GM19351 (cell line): ENCODE measurements around the gene SLK.

Experiments
- ATAC-seq: cut with Tn5 transposase; IDR thresholded peaks from one replicate; pipeline ENCODE4 v1.9.1; 2021; ENCODE audit warnings: mild to moderate bottlenecking, moderate library complexity; ENCODE audit not compliant: unreplicated experiment

SLK gene

GRCh38 chr10:104031631-104032030 lies 64.7 kb downstream of the SLK start:
- ATAC-seq: no peak

DNA sequence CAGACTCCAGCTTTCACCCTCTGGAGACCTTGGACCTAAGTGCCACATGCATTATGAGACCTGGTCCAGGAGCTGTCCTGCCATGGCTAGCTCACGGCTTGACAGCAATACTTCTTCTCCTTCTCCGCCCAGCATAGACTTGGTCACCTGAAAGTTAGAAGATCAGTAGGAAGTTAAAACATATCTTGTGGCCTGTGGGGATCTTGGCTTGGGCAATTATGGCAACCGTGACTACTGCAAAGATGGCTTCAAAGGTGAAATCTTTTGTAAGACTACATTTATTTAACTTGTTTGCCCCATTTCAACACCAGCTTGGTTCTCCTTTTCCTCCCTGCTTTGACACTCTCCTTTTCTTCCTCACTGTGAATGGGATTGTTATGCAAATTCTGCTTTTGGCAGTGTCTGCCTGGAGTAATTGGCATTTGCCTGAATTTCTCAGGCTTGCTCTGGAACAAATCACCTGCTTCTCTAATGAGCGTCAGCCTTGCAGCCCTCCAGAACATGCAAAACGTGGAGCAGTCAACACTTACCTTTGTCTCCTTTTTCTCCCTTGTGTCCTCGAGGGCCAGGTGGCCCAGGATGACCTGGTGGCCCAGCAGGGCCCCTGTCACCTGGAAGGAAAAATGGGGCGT lies 65.3 kb downstream of the SLK start:
- no peak for ATAC-seq

DNA sequence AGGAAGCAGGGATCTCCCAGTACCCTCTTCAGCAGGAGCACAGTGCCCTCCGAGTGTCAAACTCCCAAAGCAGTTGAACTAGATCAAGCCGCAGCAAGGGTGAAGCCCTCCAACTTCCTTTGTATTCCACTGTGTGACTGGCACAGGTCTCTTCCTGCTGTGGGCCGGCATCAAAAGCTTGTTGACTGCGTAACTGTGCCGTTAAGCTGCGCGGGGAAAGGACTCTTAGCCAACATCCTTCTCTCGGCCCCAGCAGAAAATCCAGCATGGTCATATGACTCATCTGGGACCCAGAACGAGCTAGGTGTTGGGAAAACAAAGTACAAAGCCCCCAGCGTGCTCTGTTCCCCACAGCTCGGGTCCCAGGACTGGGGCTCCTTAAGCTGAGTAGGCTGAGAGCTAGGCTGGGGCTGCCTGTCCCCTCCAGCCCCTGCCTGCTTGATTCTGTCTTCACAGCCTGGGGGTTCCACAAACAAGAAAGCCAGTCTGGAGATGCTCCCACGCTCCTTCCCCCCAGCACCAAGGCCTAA lies 66.5 kb downstream of the SLK start:
- ATAC-seq: no peak

- ATAC-seq: no peak
Observed at GRCh38 chr10:104033966-104034365, 67.0 kb downstream of the SLK start.

GRCh38 chr10:104034401-104035193 lies 67.7 kb downstream of the SLK start:
- no peak for ATAC-seq

GRCh38 chr10:104035194-104036068 lies 68.5 kb downstream of the SLK start:
- ATAC-seq: no peak

GRCh38 chr10:104036069-104036384 lies 69.1 kb downstream of the SLK start:
- ATAC-seq: no peak

DNA sequence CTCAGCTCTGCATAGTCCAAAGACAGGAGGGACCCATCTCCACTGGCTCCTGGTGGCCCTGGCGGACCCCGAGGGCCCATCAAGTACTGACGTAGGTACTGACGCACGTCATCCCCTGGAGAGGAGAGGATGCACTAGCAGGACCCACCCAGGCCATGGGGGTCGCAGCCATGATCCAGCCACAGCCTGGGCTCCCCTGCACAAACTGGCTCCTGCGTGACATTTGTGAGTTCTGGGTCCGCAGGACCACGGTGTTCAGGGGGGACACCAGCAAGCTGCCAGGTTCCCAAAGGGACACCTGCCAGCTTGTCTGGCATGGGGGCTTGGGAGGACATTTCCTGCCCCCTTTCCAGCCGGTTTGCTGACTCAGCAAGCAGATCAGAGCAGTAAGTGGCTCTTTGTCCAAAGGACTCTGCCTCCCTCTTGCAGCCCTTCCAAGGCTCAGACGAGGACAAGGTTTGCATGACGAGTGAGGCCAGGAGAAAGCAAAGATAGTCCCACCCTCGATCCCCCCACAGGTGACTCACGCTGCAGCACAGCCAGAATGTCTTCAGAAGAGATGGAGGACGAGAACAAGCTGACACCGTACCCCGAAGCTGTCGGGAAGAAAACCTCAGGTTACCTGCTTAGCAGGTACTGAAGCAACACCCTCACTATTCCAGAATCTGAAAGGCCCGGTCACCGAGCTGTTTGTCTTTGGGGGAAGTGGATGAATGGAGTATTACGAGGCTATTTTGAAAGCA lies 69.7 kb downstream of the SLK start:
- no peak for ATAC-seq

DNA sequence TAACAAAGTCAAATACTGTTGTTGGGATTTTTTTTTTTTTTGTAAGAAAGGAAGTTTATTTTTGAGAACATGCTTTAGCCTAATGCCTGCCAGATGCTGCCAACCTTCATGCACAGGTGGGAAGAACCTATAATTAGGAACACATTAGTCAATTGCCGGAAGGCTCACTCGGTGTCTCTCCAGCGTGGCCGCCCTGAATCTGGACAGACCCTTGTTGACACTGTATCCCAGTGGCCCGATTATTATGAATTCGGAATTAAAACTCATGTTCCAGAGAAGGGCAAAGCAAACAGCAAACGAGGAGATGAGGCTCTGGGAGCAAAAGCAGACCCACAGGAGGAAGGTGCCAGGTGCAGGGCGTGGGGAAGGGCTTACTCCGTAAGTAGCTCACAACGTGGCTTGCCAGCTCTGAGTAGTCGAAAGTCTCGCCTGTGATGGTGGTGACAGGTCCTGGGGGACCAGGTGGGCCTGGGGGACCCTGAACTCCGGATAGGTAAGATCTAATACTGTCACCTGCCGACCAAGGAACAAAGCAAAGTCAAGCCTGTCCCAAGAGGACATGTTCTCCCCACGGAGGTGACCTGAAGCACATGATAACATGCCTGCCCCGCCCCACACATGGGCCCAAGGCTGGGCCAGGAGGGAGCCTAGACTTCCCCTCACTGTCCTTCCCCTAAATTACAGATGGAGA lies 70.5 kb downstream of the SLK start:
- ATAC-seq: no peak

GRCh38 chr10:104038537-104038936 lies 71.6 kb downstream of the SLK start:
- ATAC-seq: no peak

- ATAC-seq: no peak
Observed at GRCh38 chr10:104038958-104039752, 72.2 kb downstream of the SLK start.

DNA sequence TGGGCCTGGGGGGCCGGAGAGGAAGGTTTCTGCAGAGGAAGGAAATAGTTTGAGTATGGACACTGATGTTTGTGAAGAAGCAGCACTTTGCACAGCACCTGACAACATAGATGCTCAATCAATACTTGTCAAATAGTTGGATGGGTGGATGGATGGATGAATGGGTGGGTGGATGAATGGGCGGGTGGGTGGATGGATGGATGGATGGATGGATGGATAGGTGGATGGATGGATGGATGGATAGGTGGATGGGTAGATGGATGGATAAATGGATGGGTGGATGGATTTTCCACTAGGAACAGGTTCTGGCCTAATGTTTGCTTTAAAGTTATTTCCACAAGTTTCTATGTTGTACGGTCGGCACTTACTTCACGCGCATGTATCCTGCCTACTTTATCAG lies 73.4 kb downstream of the SLK start:
- no peak for ATAC-seq

GRCh38 chr10:104040862-104041789 lies 74.2 kb downstream of the SLK start:
- no peak for ATAC-seq

DNA sequence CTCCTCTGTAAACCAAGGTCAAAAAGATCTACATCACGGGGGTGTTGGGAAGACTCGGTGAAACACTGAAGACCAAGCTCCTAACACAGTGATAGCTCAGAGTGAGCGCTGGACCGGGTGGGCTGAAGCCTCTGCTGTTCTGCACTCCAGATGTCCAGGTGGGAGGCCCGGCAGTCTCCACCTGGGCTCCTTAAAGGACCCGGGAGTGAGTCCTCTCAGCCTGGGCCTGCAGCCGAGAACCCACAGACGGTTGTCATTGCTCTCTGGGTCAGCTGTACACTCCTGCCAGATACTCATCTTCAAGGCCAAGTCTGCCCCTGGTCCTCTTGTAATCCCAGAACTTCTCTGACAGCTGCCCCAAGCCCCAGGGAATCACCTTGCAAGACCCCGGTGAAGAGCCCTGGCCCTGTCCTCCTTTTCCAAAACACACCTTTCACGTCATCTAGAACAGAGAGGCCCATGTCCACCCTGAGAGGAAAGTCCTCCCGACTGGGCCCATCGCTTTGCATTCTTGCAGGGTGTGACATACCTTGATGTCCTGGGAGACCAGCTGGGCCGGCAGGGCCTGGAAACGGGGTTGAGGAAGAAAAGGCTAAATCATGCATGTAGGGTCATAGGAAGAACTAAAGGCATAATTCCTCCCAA lies 75.1 kb downstream of the SLK start:
- ATAC-seq: no peak

GRCh38 chr10:104043185-104043830 lies 76.4 kb downstream of the SLK start:
- ATAC-seq: no peak

- no peak for ATAC-seq
Observed at GRCh38 chr10:104043854-104044253, 76.9 kb downstream of the SLK start.
